GM18868 (cell line): ENCODE data around the gene CLDN5.
"Not testable (repeated sequence)": the region's sequence is repeated elsewhere in the genome, so short reads cannot be mapped to it uniquely, and the experiment has no call there.

Experiments
- ATAC-seq: cut with Tn5 transposase; IDR thresholded peaks from one replicate; pipeline ENCODE4 v1.9.1; 2021; ENCODE audit warnings: mild to moderate bottlenecking, moderate library complexity; ENCODE audit not compliant: unreplicated experiment

The CLDN5 gene

GRCh38 chr22:19548964-19549363, 24.8 kb upstream of the CLDN5 start:
- no peak for ATAC-seq

DNA sequence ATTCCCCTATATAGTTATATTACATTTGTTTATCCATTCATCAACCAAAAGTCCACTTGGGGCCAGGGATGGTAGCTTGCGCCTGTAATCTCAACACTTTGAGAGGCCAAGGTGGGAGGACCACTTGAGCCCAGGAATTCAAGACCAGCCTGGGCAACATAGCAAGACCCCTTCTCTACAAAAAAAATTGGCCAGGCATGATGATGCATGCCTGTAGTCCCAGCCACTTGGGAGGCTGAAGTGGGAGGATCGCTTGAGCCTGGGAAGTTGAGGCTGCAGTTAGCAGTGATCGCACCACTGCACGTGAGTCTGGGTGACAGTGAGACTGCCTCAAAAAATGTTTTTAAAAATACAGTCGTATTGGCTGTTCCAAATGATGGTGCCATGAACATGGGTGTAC, 24.2 kb upstream of the CLDN5 start:
- not testable (repeated sequence) for ATAC-seq

DNA sequence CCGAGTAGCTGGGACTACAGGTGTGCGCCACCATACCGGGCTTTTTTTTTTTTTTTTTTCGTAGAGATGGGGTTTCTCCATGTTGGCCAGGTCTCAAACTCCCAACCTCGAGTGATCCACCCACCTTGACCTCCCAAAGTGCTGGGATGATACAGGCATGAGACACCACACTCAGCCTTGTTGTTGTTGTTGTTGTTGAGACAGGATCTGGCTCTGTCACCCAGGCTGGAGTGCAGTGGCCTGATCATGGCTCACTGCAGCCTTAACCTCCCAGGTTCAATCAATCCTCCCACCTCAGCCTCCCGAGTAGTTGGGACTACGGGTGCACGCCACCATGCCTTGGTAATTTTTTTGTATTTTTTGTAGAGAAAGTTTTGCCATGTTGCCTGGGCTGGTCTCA, 23.4 kb upstream of the CLDN5 start:
- ATAC-seq, result no peak

DNA sequence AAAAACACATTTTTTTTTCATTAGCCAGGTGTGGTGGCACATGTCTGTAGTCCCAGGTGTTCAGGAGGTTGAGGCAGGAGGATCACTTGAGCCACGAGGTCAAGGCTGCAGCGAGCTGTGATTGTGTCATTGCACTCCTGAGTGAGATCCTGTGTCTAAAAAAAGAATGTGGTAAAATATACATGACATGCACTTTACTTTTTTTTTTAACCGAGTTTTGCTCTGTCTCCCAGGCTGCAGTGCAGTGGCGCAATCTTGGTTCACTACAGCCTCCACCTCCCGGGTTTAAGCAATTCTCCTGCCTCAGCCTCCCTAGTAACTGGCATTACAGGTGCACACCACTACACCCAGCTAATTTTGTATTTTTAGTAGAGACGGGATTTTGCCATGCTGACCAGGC, 22.5 kb upstream of the CLDN5 start:
- ATAC-seq, result no peak

DNA sequence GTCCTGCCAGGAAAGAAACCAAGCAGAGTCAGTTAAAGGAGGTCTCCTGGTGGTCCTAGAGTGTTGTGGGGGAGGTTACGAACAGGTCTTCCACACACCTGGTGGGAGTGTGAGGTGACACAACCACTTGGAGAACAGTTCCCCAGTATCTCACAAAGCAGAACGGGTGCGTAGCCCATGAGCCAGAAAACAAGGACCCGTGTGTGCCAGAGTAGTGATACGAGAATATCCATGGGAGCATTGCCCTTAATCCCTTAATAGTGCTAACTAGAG, 21.7 kb upstream of the CLDN5 start:
- no peak for ATAC-seq

- ATAC-seq, result no peak
Observed at GRCh38 chr22:19543970-19544708, 19.9 kb upstream of the CLDN5 start.

GRCh38 chr22:19540394-19540793, 16.2 kb upstream of the CLDN5 start:
- no peak for ATAC-seq

GRCh38 chr22:19537941-19538488, 13.8 kb upstream of the CLDN5 start:
- ATAC-seq, result no peak

DNA sequence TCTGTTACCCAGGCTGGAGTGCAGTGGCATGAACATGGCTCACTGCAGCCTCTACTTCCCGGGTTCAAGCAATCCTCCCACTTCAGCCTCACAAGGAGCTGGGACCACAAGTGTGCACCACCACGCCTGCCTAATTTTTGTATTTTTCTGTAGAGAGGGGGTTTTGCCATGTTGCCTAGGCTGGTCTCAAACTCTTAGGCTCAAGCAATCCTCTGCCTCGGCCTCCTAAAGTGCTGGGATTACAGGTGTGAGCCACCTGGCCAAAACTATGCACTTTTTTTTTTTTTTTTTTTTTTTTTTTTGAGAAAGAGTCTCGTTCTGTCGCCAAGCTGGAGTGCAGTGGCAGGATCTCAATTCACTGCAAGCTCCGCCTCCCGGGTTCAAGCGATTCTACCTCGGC, 12.4 kb upstream of the CLDN5 start:
- no peak for ATAC-seq

DNA sequence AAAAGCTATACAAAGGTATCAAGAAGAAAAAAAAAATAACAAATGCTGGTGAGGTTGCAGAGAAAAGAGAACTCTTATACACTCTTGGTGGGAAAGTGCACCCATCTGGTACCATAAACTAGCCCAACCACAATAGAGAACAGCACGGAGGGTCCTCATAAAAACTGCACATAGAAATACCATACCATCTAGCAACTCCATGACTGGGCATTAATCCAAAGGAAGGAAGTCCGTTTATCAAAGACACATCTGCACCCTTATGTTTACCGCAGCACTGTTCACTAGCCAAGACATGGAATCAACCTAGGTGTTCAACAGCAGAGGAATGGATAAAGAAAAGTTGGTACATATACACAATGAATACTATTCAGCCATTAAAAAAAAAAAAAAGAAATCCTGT, 10.8 kb upstream of the CLDN5 start:
- no peak for ATAC-seq

- no peak for ATAC-seq
Observed at GRCh38 chr22:19533857-19534256, 9.6 kb upstream of the CLDN5 start.

- no peak for ATAC-seq
Observed at GRCh38 chr22:19533049-19533626, 8.9 kb upstream of the CLDN5 start.

GRCh38 chr22:19531327-19531726, 7.1 kb upstream of the CLDN5 start:
- not testable (repeated sequence) for ATAC-seq

DNA sequence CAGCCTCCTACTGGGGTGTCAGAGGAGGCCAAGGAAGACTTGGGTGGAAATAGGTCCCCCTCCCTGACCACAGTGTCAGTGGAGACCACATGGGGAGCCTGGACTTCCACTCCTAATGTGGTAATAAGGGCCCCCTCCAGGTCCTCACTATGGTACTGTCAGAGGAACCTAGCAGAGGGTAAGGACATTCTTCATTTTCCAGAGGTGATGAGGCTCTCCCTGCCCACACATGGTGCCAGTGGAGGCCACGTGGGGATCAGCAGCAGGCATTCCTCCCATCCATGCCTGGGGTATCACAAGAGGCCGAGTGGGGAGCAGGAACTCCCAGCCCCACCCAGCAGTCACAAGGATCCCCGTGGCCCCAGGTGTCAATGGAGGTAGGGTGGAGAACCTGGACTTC, 6.5 kb upstream of the CLDN5 start:
- no peak for ATAC-seq

DNA sequence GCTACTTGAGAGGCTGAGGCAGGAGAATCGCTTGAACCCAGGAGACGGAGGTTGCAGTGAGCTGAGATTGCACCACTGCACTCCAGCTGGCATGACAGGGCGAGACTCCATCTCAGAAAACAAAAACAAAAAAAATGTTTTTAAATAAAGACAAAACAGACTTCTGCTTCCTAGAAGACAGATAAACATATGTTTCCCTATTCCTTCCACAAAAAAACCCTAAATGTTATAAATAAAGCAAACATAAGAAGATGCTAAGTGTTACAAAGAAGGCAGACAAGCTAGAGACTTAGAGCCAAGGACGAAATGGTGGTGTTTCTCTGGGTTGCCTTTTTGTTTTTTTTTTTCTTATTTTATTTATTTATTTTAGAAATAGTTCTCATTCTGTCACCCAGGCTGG, 5.6 kb upstream of the CLDN5 start:
- no peak for ATAC-seq

DNA sequence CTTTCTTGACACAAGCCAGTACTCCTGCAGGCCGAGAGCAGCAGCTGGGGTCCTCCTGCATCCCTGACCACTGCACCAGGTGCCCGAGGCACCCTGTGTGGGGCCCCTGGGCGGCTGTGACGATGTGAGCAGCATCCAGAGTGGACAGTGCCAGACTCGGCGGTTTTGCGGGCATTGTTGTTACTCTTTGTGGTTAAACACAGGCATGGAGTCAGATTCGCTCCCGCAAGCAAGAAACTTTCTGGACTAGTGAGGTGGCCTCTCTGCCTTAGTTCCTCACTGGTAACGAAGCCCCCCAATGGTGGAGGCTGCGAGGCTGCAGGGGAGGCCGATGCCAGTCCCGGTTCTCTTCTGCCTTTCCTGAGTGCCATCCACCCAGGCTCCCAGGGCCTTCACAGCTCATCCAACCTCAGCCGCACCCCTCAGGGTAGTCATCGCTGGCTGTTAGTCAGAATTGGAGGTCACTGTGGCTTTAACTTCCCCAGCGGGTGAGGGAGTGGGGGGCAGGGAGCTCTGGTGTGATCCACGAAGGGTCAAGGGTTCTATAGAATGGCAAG, 3.7 kb upstream of the CLDN5 start:
- ATAC-seq, result no peak

DNA sequence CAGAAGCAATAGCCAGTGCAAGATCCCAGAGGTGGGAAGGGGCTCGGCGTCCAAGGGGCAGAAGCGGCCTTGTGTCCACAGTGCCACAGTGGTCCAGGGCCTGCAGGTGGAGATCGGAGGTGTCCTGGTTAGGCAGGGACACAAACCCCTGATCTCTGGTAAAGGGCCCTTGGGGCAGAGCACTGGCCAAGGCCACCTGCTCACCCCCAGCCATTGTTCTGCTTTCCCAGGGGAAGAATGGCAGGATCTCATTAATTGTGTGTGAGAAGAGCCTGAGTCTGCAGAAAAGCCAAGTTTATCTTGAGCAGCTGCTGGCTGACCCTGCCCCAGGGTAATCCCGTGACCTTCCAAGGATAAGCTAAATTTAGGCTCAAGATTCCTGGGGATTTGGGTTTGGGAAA, 3.1 kb upstream of the CLDN5 start:
- no peak for ATAC-seq

- no peak for ATAC-seq
Observed at GRCh38 chr22:19526702-19527111, 2.5 kb upstream of the CLDN5 start.

DNA sequence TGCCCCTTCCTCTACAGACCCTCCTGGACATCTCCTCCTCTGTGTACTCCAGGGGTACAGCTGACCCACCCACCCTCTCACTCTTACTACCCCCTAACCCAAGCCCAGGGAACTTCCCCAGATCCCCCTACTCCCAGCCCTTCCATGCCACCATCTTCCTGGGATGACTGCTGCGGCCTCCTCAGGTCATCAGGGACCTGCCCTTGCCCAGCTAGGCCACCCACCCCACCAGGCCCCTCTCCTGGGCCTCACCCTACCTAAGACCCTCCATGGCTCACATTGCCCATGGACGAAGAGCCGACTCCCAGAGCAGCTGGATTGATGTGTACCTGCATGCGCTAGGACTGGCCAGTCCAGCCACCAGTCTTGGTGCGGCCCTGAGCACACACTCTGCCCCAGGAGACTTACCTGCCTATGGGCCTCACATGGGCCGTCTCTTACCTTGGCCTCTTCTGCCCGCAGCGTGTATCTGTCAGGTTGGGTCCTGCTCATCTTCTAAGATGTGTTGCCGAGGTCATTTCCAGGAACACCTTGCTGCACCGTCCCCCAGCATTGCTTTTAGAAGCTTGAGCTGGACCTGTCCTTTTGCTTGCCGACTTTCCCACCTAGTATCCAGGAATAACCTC, 2.0 kb upstream of the CLDN5 start:
- ATAC-seq, result no peak

- ATAC-seq, result no peak
Observed at GRCh38 chr22:19525666-19526065, 1.5 kb upstream of the CLDN5 start.

GRCh38 chr22:19525116-19525660, 978 bp upstream of the CLDN5 start:
- no peak for ATAC-seq
